Osteoblast (primary cell): Measurements from ENCODE around the gene POGZ. TPM values are rescaled to one million over a fixed set of nuclear protein-coding genes. Genes with fewer than 3 reads are reported as not detected.

Experiments
- DNase-seq: peaks from one replicate; pipeline ENCODE4 v3.0.0; 2011; ENCODE audit warnings: low spot score, mixed read lengths; ENCODE audit not compliant: insufficient read length; ENCODE audit errors: missing footprints
- H2AFZ ChIP-seq: 2 replicates; pipeline ENCODE4 v1.6.0; 2011; ENCODE audit warnings: mild to moderate bottlenecking, low read length
- H3K27ac ChIP-seq: 2 replicates; pipeline ENCODE4 v1.5.1; 2011; ENCODE audit warnings: mild to moderate bottlenecking, low read depth, low read length, moderate library complexity
- H3K27me3 ChIP-seq: 2 replicates; pipeline ENCODE4 v1.6.0; 2012; ENCODE audit warnings: mild to moderate bottlenecking, control low read depth, inconsistent platforms, low read length, moderate library complexity; ENCODE audit not compliant: insufficient read depth
- H3K36me3 ChIP-seq: 2 replicates; pipeline ENCODE4 v1.5.1; 2011; ENCODE audit warnings: mild to moderate bottlenecking, low read length, control low read depth, moderate library complexity; ENCODE audit not compliant: insufficient read depth
- H3K4me1 ChIP-seq: 2 replicates; pipeline ENCODE4 v1.5.1; 2011; ENCODE audit warnings: mild to moderate bottlenecking, low read length, control low read depth, moderate library complexity; ENCODE audit not compliant: insufficient read depth
- H3K4me2 ChIP-seq: 2 replicates; pipeline ENCODE4 v1.6.0; 2011; ENCODE audit warnings: mild to moderate bottlenecking, low read length; ENCODE audit not compliant: insufficient read depth
- H3K4me3 ChIP-seq: fragments of 200-600 bp; sonication (generic); 3 replicates; pipeline ENCODE4 v1.5.1; 2012; ENCODE audit warnings: mild to moderate bottlenecking, low read length, inconsistent platforms; ENCODE audit not compliant: insufficient read depth
- H3K79me2 ChIP-seq: 2 replicates; pipeline ENCODE4 v1.6.0; 2012; ENCODE audit warnings: mild to moderate bottlenecking, low read length, control low read depth, inconsistent platforms; ENCODE audit not compliant: insufficient read depth
- H3K9me3 ChIP-seq: 2 replicates; pipeline ENCODE4 v1.5.1; 2011; ENCODE audit warnings: low read depth, low read length, control low read depth
- H4K20me1 ChIP-seq: 2 replicates; pipeline ENCODE4 v1.6.0; 2012; ENCODE audit warnings: mild to moderate bottlenecking, low read length, control low read depth; ENCODE audit not compliant: insufficient read depth
- total RNA-seq: library from RNA; depleted of rRNA; stranded (reverse); fragments of >200 nt; gene quantifications from 2 replicates; pipeline ENCODE4 v1.2.3, GENCODE V29; 2012
- TF ChIP-seq, protein P1 (sequence below): IDR thresholded peaks from 2 replicates; pipeline ENCODE4 v1.5.1; 2011; ENCODE audit warnings: mild to moderate bottlenecking, low read depth, low read length, moderate library complexity; ENCODE audit errors: extremely low read depth

POGZ gene
- total RNA-seq, 1 donor, result 26.8 TPM

DNA sequence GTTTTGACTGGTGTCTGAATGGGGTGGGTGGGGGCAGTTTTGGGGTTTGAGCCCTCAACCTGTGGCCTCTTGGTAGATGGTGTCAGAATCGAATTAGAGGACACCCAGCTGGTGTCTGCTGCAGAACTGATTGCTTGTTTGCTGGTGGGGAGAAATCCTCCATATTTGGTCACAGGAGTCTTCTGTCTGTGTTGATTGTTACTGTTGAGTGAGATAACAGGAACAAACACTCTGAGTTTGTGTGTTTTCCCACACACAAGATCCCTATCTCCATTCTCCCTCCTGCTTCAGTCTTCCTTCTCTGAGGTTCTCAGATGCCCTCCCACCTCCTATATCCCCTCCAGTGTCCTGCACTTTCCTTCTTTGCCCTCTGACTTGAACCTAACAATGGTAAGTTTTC lies 32.8 kb upstream of the POGZ start:
- H3K4me1 ChIP-seq, result peaks cover 7% of the 10 kb centered on the region

DNA sequence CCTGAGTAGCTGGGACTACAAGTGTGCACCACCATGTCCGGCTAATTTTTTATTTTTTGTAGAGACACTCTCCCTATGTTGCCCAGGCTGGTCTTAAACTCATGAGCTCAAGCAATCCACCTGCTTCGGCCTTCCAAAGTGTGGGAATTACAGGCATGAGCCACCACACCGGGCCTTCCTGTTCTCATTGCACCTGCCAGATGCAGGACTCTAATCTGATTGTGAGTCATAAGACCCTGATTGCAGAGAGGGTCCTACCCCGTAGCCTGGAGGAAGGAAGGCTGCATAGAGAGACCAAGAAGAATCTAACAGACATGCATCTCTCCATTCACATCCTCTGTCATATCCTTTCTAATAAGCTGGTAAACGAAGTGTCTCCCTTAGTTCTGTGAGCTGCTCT lies 32.3 kb upstream of the POGZ start:
- Histone ChIP-seq H3K4me2 (no peak overlapping the region), H3K4me3 (no peak overlapping the region), H3K4me1 (peaks cover 7% of the 10 kb centered on the region), H3K36me3 (no peaks in the 10 kb centered on the region), H3K9me3 (no peaks in the 10 kb centered on the region), H3K27ac (no peak overlapping the region), H3K27me3 (peaks cover 11% of the 10 kb centered on the region), H4K20me1 (no peaks in the 10 kb centered on the region), H2AFZ (no peak overlapping the region), H3K79me2 (no peaks in the 10 kb centered on the region)
- no peak for DNase-seq
- TF ChIP-seq, protein P1, sequence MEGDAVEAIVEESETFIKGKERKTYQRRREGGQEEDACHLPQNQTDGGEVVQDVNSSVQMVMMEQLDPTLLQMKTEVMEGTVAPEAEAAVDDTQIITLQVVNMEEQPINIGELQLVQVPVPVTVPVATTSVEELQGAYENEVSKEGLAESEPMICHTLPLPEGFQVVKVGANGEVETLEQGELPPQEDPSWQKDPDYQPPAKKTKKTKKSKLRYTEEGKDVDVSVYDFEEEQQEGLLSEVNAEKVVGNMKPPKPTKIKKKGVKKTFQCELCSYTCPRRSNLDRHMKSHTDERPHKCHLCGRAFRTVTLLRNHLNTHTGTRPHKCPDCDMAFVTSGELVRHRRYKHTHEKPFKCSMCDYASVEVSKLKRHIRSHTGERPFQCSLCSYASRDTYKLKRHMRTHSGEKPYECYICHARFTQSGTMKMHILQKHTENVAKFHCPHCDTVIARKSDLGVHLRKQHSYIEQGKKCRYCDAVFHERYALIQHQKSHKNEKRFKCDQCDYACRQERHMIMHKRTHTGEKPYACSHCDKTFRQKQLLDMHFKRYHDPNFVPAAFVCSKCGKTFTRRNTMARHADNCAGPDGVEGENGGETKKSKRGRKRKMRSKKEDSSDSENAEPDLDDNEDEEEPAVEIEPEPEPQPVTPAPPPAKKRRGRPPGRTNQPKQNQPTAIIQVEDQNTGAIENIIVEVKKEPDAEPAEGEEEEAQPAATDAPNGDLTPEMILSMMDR, result no peak

More for the DNA sequence above, 32.8 kb upstream of the POGZ start:
- TF ChIP-seq, protein P1, result no peak
- no peaks in the 10 kb centered on the region for H3K9me3 ChIP-seq
- no peaks in the 10 kb centered on the region for H4K20me1 ChIP-seq
- H3K36me3 ChIP-seq, result no peaks in the 10 kb centered on the region
- H3K27me3 ChIP-seq, result peaks cover 11% of the 10 kb centered on the region
- no peak overlapping the region for H3K27ac ChIP-seq
- no peak overlapping the region for H3K4me3 ChIP-seq
- no peaks in the 10 kb centered on the region for H3K79me2 ChIP-seq
- no peak for DNase-seq
- no peak overlapping the region for H2AFZ ChIP-seq
- no peak overlapping the region for H3K4me2 ChIP-seq

DNA sequence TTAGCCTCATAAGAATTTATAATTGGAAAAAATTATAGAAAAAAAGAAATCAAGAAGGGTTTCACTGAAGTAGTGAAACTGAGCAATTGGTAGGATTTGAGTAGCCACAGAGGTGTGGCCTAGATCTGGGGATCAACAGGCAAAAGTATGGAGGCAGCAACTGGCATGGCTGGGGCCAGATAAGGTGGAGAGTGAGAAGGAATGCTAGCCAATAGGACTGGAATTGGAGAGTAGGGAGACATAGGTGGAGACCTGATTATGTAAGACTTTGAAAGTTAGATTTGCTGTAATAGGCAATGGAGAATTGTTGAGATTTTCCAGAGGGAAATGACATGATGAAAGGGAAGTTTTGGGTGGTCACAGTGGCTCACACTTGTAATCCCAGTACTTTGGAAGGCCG lies 27.3 kb upstream of the POGZ start:
- no peak for DNase-seq
- Histone ChIP-seq H3K4me3 (no peak overlapping the region), H3K4me2 (no peak overlapping the region), H2AFZ (no peak overlapping the region), H3K27me3 (peaks cover under 1% of the 10 kb centered on the region), H3K79me2 (no peaks in the 10 kb centered on the region), H3K9me3 (no peaks in the 10 kb centered on the region), H3K36me3 (no peaks in the 10 kb centered on the region), H3K4me1 (no peaks in the 10 kb centered on the region), H3K27ac (no peak overlapping the region), H4K20me1 (no peaks in the 10 kb centered on the region)
- TF ChIP-seq, protein P1, result no peak

DNA sequence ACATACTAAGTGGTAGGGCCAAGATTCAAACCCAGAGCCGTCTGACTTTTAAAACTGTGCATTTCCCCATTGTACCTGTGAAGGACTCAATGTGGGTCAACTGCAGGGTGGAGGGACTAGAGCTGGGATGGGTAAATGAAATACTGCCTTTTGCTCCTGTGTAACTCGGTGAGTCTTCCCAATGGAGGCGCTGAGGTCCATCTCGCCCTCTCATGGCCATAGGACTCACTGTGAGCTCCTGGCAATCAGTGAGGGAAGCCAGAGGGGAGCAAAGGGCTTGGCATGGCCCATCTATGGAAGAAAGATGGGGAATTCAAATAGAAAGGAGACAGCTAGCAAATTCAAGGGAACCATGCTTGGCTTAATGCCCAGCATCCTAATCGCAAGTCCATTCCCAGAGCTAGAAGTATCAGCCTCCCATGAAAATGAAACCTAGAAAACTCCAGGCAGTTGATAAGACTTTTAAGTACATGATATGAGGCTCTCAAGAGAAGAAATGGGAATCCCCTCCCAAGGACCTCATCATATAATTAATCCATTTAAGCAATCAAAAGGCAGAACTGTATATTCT lies 26.5 kb upstream of the POGZ start:
- Histone ChIP-seq H2AFZ (no peak overlapping the region), H4K20me1 (no peaks in the 10 kb centered on the region), H3K27ac (no peak overlapping the region), H3K36me3 (no peaks in the 10 kb centered on the region), H3K4me1 (no peaks in the 10 kb centered on the region), H3K79me2 (no peaks in the 10 kb centered on the region), H3K4me3 (no peak overlapping the region), H3K27me3 (no peaks in the 10 kb centered on the region), H3K4me2 (no peak overlapping the region), H3K9me3 (no peaks in the 10 kb centered on the region)
- DNase-seq, result no peak
- TF ChIP-seq, protein P1, result no peak
